ENCODE results near the gene COPB1.

- TF ChIP-seq, protein P1, sequence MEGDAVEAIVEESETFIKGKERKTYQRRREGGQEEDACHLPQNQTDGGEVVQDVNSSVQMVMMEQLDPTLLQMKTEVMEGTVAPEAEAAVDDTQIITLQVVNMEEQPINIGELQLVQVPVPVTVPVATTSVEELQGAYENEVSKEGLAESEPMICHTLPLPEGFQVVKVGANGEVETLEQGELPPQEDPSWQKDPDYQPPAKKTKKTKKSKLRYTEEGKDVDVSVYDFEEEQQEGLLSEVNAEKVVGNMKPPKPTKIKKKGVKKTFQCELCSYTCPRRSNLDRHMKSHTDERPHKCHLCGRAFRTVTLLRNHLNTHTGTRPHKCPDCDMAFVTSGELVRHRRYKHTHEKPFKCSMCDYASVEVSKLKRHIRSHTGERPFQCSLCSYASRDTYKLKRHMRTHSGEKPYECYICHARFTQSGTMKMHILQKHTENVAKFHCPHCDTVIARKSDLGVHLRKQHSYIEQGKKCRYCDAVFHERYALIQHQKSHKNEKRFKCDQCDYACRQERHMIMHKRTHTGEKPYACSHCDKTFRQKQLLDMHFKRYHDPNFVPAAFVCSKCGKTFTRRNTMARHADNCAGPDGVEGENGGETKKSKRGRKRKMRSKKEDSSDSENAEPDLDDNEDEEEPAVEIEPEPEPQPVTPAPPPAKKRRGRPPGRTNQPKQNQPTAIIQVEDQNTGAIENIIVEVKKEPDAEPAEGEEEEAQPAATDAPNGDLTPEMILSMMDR (IDR thresholded peaks at IDR 0.05; ENCODE audit: insufficient read depth, low read length, poor library complexity, severe bottlenecking), result no peak
- TF ChIP-seq EZH2phosphoT487 (conservative IDR thresholded peaks at IDR 0.05; ENCODE audit: low read length), result no peak
These were observed 89.7 kb downstream of the COPB1 start for GRCh38 chr11:14409891-14410290.
